Measurements from ENCODE around the gene DOK7. TPM values are rescaled to one million over a fixed set of nuclear protein-coding genes. Genes with fewer than 3 reads are reported as not detected.

Gene DOK7
- total RNA-seq, result 62.7 TPM
- long read RNA-seq, transcript DOK7-205 (3 exons, 557 nt), result minor isoform, 5 of 202 reads
- long read RNA-seq, transcript DOK7-201 (7 exons, 2,562 nt), result major isoform, 101 of 202 reads
- long read RNA-seq, transcript DOK7-203 (7 exons, 2,551 nt), result minor isoform, 13 of 202 reads
- long read RNA-seq, partial matches to known transcripts, result 36 of 202 reads
- long read RNA-seq, other reads (novel, unspliced or antisense), result 43 of 202 reads

DNA sequence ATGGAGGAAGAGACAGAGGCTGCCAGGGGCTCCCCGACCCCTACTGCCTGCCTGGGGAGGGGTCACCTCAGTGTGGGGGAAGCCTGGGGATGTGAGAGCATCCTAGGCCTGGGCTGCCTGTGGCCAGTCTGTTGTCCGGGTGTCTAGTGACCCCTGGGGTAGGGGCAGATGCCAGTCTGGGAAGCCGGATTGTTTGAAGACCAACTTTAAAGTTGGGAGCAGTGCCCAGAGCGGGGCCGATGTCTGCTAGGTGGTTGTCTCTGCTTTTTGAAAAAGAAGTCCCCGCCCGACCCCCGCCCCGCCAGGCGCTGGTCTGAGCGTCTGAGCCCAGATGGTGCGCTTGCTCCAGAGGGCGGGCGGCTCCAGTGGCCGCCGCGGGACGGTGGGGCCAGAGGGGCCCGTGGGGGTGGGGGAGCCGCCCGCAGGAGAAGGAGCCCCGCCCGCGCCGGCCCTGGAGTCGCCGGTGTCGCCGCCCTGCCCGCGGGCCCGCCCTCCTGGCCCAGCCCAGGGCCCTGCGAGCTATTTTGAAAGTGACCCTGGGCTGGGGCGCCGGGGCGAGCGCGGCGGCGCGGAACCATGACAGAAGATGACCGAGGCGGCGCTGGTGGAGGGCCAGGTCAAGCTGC, at the start of gene DOK7:
Gene DOK7 (plus strand): TSS at position 517 of the 626 bp plus-strand sequence. CDS start 70 bp downstream, at position 587.
- intact Hi-C loops (cut with DNase I), result no loop called here

DNA sequence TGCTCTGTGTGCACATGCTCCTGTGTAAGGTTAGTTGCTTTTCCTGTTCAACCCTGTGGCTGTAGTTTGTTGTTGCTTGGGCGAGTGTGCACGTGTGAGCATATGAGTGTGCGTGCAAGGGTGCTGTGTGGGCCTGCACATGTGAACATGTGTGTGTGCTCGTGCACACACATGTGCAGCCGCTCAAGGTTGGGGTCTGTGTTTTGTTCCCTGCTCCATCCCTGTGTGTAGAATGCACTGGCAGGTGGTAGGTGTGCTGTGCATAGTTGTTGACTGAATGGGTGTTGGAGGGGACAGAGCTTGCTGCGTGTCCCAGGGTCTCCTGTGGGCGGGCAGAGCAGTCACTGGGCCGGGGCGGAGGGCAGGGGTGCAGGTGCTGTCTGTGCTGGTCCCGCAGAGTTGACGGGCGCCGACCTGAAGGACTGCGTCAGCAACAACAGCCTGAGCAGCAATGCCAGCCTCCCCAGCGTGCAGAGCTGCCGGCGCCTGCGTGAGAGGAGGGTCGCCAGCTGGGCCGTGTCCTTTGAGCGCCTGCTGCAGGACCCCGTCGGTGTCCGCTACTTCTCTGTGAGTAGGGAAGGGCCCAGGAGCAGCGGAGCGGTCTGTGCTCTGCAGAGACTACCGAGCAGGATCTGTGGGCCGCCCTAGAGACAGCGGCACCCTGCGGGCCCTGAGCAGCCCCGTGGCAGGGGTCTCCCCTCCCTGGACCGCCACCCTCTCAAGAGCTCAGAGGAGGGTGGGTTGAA, 49.3 kb upstream of the DOK7 start:
- peak; percentile 64 for DNase-seq (ENCODE audit: low spot score)
- intact Hi-C loops (cut with DNase I), result no loop called here

More for the DNA sequence above, at the start of gene DOK7:
- DNase-seq (ENCODE audit: low spot score), result no peak

GRCh38 chr4:3414421-3415279, 48.5 kb upstream of the DOK7 start:
- intact Hi-C loops (cut with DNase I), result no loop called here
- peak; percentile 73 for DNase-seq (ENCODE audit: low spot score)

DNA sequence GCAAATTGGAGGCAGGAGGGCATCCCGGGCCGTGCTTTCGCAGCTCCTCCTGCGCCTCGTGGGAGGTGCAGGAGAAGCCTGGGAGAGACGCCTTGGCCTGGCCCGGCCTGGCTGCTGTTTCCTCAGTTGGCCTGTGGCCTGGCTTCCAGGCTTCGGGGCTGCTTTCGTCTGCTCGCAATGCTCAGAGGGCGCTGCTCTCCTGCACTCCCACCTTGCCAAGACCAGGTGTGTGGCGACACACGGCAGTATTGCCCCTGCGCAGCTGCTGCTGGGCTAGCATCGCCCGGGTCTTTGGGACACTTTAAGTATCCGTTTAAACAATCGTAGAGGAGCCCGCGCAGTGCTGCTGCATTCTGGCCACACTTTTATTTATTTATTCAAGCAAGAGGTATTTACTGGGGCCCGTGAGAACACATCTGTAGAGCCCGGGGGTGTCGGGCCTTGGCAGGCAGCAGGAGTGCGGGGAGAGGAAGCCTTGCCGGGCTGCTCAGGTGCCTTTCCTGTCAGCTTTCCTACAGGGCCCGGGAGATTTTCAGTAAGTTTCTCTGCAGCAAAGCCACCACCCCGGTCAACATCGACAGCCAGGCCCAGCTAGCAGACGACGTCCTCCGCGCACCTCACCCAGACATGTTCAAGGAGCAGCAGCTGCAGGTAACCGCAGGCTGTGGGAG, 47.5 kb upstream of the DOK7 start:
- intact Hi-C loops (cut with DNase I), result no loop called here
- DNase-seq (ENCODE audit: low spot score), result peak; percentile 41

DNA sequence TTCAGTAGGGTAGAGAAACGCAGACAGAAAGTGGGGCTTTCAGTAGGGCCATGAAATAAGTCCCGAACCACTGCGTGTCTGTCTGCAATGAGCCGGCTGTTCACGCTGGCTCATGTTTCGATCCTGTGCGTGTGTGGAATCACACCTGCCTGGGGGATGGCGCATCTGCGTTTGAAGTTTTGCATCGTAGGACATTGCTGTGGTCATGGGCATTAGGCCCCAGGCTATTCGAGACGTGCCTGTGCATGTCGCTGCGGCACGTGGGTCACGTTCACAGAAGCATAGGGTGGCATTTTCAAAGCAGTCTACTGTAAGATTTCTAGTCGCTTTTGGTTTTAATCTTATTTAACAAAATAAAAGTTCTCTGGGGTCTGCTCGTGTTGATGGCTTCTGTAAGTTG, 46.8 kb upstream of the DOK7 start:
- intact Hi-C loops (cut with DNase I), result no loop called here
- DNase-seq (ENCODE audit: low spot score), result peak; percentile 51

DNA sequence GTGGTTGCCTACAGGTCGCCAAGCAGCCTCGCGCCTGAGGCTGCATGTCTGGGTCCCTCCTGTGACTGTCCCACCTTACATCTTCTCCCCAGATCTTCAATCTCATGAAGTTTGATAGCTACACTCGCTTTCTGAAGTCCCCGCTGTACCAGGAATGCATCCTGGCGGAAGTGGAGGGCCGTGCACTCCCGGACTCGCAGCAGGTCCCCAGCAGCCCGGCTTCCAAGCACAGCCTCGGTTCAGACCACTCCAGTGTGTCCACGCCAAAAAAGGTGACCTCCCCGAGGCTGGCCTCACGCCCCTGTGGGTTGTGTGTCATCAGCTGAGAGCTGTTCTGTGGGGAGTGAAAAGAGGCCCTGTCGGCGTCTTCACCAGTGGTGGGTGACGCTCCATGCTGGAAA, 46.3 kb upstream of the DOK7 start:
- intact Hi-C loops (cut with DNase I), result no loop called here
- DNase-seq (ENCODE audit: low spot score), result peak; percentile 49

- no peak for DNase-seq (ENCODE audit: low spot score)
- intact Hi-C loops (cut with DNase I), result no loop called here
Measured at GRCh38 chr4:3417448-3417847, 45.7 kb upstream of the DOK7 start.

- no peak for DNase-seq (ENCODE audit: low spot score)
- intact Hi-C loops (cut with DNase I), result no loop called here
Measured at GRCh38 chr4:3418029-3418762, 44.9 kb upstream of the DOK7 start.

GRCh38 chr4:3419836-3420605, 43.1 kb upstream of the DOK7 start:
- intact Hi-C loops (cut with DNase I), result no loop called here
- no peak for DNase-seq (ENCODE audit: low spot score)

- DNase-seq (ENCODE audit: low spot score), result no peak
- intact Hi-C loops (cut with DNase I), result no loop called here
Measured at GRCh38 chr4:3420606-3420955, 42.5 kb upstream of the DOK7 start.

DNA sequence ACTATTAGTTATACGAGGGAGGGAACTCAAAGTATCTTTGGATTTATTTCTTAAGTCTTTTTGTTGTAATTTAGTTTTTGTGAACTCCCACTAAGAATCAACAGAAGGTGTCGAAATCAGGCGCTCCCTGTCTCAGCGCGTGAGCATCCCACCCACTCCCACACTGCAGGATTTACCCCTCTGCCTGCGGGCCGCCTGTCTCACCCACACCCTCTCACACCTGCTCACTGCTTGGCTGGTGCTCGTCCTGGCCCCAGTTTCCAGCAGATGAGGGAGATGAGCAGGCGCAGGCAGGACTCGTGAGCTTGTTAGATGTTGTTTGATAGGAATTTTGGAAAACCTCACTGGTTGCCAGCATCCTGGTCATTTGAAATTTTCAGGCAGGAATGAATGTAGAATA, 42.1 kb upstream of the DOK7 start:
- DNase-seq (ENCODE audit: low spot score), result no peak
- intact Hi-C loops (cut with DNase I), result no loop called here

- DNase-seq (ENCODE audit: low spot score), result no peak
- intact Hi-C loops (cut with DNase I), result no loop called here
Measured at GRCh38 chr4:3421470-3421869, 41.6 kb upstream of the DOK7 start.

DNA sequence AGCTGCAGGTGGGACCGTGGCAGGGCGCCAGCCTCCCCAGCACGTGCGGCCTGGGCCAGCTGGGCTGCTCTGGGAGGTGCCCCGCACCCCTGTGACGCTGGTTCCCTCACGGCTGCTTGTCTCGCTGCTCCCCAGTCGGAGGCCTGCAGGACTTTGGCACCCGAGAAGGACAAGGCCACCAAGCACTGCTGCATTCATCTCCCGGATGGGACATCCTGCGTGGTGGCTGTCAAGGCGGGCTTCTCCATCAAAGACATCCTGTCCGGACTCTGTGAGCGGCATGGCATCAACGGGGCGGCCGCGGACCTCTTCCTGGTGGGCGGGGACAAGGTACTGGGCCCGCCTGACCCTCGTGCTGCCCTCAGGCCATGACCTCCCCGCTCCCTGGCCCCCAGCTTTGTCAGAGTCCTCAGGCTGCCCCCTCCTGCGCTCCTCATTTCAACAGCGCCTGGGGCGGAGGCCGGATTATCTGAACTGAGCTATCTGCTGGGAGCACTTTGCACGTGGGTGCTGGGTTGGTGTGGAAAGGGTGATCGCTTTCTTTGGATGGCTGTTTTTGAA, 40.8 kb upstream of the DOK7 start:
- DNase-seq (ENCODE audit: low spot score), result no peak
- intact Hi-C loops (cut with DNase I), result no loop called here

GRCh38 chr4:3422808-3423297, 40.3 kb upstream of the DOK7 start:
- intact Hi-C loops (cut with DNase I), result no loop called here
- DNase-seq (ENCODE audit: low spot score), result no peak

GRCh38 chr4:3423406-3423805, 39.7 kb upstream of the DOK7 start:
- intact Hi-C loops (cut with DNase I), result no loop called here
- DNase-seq (ENCODE audit: low spot score), result no peak

- no peak for DNase-seq (ENCODE audit: low spot score)
- intact Hi-C loops (cut with DNase I), result no loop called here
Measured at GRCh38 chr4:3423952-3424351, 39.2 kb upstream of the DOK7 start.

DNA sequence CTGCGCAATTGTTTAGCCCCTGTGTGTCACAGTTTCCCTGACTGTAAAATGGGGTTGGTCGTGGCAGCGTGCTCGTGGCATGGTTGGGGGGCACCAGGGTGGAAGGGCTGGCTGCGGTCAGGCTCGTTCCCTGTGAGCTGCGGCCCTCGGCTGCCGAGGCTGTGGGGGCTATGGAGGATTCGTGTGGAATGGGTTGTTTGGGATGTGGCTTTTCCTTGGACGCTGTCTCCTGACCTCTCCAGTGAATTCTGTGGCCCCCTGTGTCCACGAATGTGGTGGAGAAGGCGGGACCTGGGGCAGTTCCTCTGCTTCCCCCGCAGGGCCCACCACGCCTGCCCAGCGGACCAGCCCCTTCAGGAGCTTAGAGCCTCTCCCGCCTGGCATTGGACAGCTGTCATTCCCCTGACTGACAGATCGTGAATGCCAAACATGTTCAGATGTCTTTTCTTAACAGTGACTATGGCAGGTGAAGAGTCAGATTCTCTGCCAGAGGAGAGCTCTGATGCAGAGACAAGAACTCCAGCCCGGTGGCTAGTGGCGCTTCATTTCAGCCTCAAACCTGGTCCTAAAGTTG, 38.5 kb upstream of the DOK7 start:
- intact Hi-C loops (cut with DNase I), result no loop called here
- no peak for DNase-seq (ENCODE audit: low spot score)
